ENCODE results near the gene KPTN. TPM values are rescaled to one million over a fixed set of nuclear protein-coding genes. Genes with fewer than 3 reads are reported as not detected.

KPTN gene
- total and polyA plus RNA-seq, 2 of the 13 experiments (the other 11 are each of a cell fraction or from before 2014, with no cell fraction given), result 9.1 to 13.3 TPM

DNA sequence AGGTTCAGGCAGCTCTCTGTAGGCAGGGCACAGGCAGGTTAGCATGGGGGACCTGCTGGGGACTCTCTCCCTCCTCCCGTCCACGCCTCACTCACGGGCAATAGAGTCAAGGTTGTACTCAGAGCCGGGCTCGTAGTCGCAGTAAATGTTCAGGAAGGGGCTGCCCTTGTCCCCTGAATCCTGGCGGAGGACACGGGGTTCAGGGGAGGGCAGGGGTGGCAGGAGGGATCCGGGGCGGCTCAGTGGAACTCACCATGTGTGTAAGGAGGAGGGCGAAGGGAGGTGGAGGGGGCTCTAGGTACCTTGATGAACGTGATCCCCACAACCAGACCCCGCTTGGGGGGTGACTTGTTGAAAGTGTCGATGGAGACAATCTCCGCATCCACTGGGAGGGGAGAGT lies 819 bp downstream of the KPTN start (continued):
- TF ChIP-seq, protein P1, sequence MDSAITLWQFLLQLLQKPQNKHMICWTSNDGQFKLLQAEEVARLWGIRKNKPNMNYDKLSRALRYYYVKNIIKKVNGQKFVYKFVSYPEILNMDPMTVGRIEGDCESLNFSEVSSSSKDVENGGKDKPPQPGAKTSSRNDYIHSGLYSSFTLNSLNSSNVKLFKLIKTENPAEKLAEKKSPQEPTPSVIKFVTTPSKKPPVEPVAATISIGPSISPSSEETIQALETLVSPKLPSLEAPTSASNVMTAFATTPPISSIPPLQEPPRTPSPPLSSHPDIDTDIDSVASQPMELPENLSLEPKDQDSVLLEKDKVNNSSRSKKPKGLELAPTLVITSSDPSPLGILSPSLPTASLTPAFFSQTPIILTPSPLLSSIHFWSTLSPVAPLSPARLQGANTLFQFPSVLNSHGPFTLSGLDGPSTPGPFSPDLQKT (CRISPR knock-in tag; IDR thresholded peaks at IDR 0.05; ENCODE audit: borderline replicate concordance), result no peak
- TF ChIP-seq, protein P2, sequence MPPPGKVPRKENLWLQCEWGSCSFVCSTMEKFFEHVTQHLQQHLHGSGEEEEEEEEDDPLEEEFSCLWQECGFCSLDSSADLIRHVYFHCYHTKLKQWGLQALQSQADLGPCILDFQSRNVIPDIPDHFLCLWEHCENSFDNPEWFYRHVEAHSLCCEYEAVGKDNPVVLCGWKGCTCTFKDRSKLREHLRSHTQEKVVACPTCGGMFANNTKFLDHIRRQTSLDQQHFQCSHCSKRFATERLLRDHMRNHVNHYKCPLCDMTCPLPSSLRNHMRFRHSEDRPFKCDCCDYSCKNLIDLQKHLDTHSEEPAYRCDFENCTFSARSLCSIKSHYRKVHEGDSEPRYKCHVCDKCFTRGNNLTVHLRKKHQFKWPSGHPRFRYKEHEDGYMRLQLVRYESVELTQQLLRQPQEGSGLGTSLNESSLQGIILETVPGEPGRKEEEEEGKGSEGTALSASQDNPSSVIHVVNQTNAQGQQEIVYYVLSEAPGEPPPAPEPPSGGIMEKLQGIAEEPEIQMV (CRISPR knock-in tag; IDR thresholded peaks at IDR 0.05; ENCODE audit: low read depth), result peak; percentile 9; the same call in 1 of the 2 replicates
- no peak for TF ChIP-seq SIN3B (IDR thresholded peaks at IDR 0.05; ENCODE audit: low read length)
- no peak for TF ChIP-seq FOXK1 (CRISPR knock-in tag; IDR thresholded peaks at IDR 0.05; ENCODE audit: borderline replicate concordance, low read depth)
- no peak for TF ChIP-seq ZNF766 (CRISPR knock-in tag; IDR thresholded peaks at IDR 0.05; ENCODE audit: borderline replicate concordance)
- no peak for TF ChIP-seq GATA4 (IDR thresholded peaks at IDR 0.05; ENCODE audit: borderline replicate concordance, low read depth)
- TF ChIP-seq ZNF274 (CRISPR knock-in tag; IDR thresholded peaks at IDR 0.05), result no peak
- TF ChIP-seq HNF4G (IDR thresholded peaks at IDR 0.05; ENCODE audit: borderline replicate concordance, low read depth, low read length), result no peak
- TF ChIP-seq HNF4G (CRISPR knock-in tag; IDR thresholded peaks at IDR 0.05; ENCODE audit: borderline replicate concordance, low read depth), result no peak
- no peak for TF ChIP-seq KDM5B (CRISPR knock-in tag; IDR thresholded peaks at IDR 0.05; ENCODE audit: borderline replicate concordance)
- no peak for TF ChIP-seq ZNF143 (CRISPR knock-in tag; IDR thresholded peaks at IDR 0.05)
- TF ChIP-seq ZNF609 (CRISPR knock-in tag; IDR thresholded peaks at IDR 0.05; ENCODE audit: borderline replicate concordance), result 0 out of 2 replicates have a peak, but pooled peaks have one; percentile 6
- TF ChIP-seq, protein P3, sequence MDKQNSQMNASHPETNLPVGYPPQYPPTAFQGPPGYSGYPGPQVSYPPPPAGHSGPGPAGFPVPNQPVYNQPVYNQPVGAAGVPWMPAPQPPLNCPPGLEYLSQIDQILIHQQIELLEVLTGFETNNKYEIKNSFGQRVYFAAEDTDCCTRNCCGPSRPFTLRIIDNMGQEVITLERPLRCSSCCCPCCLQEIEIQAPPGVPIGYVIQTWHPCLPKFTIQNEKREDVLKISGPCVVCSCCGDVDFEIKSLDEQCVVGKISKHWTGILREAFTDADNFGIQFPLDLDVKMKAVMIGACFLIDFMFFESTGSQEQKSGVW (CRISPR knock-in tag; IDR thresholded peaks at IDR 0.05; ENCODE audit: borderline replicate concordance), result no peak
- TF ChIP-seq, protein P4, sequence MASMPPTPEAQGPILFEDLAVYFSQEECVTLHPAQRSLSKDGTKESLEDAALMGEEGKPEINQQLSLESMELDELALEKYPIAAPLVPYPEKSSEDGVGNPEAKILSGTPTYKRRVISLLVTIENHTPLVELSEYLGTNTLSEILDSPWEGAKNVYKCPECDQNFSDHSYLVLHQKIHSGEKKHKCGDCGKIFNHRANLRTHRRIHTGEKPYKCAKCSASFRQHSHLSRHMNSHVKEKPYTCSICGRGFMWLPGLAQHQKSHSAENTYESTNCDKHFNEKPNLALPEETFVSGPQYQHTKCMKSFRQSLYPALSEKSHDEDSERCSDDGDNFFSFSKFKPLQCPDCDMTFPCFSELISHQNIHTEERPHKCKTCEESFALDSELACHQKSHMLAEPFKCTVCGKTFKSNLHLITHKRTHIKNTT (CRISPR knock-in tag; IDR thresholded peaks at IDR 0.05), result no peak
- no peak for TF ChIP-seq ZFX (CRISPR knock-in tag; IDR thresholded peaks at IDR 0.05; ENCODE audit: low read depth)
- TF ChIP-seq DNMT1 (CRISPR knock-in tag; IDR thresholded peaks at IDR 0.05), result no peak
- no peak for TF ChIP-seq ZIK1 (CRISPR knock-in tag; IDR thresholded peaks at IDR 0.05; ENCODE audit: borderline replicate concordance, low read depth)
- no peak for TF ChIP-seq JUNB (CRISPR knock-in tag; IDR thresholded peaks at IDR 0.05; ENCODE audit: borderline replicate concordance)
